GF-D8 (cell line): ENCODE data around the gene GALR1.

Source experiments
- DNase-seq: peaks from one replicate; lab custom pipeline; 2025; lab: John Stamatoyannopoulos, UW

GALR1 gene

DNA sequence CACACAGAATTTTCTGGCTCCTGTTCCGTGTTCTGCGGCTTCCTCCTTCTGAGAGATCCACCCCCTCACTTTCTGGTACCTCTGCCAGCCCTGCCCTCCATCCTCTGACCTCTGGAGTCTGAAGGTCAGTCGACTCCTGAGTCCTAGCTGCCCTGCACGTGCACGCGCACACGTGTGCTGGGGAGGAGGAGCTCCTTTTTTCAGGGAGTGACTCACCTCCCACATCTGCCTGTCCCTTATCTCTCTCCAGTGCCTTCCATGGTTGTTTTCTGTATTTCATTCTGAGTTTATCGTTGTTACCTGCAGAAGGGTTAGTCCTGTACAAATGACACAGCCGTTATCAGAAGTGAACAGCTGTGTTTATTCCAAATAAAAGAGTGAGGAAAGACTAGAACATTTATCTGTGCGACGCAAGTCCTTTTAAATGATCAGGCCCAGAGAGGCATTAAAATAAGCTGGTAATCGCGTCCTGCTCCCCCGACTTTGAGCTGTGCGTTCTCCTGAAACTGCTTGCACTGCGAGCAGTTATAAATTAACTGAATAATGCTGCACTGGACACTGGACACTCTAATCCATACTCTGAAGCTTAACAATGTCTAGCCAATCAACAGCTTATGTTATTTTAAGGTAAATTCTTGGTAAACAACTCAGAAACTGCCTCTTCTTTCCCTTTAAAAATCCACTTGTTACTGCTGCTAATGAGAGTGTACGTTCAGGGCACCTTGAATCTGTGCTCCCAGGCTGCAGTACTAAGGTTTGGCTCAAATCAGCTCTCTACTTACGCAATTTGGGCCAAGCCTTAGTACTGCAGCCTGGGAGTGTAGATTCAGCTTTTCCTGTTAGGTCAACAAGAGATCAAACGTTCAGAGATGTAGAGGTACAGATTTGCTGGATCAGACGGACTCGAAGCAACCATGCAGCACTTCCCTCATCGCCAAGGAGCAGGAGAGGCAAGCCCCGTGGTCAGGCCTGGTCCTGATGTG is 72.5 kb downstream of the GALR1 start:
- no peak for DNase-seq

DNA sequence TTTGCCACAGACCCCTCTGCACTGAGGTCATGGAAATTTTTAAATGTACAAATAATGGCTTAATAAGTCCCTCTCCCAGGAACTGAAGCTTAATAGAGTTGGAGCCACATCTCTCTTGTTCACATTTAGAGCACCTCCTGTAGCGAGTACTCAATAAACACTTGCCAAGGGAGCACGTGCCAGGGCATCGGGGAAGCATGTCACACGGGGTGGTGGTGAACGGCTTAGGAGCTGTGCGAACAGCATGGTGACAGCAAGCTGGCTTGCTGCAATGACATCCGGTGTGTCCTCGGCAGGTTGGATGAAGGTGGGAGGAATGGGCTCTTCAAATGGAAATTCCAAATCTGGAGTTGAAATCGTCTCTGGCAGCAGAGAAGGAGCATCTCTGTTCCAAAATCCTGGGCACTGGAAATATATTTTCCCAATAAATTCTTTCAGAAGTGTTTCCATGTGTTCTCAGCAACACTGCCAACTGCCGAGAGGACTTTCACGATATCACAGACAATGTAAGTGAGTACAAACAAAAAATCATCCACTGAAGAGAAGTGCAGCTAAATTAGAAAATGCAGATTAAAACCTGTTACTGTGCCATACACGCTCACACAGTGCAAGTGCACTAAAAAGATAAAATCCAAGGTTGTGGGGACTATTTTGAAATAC is 74.1 kb downstream of the GALR1 start:
- DNase-seq, result no peak
